ENCODE data around the gene RHBDD1.
"Not testable (repeated sequence)": the region's sequence is repeated elsewhere in the genome, so short reads cannot be mapped to it uniquely, and the experiment has no call there.

RHBDD1 gene

GRCh38 chr2:226825056-226825455, 10.8 kb upstream of the RHBDD1 start:
- no peak for DNase-seq (ENCODE audit: low read depth)
- no peak for TF ChIP-seq CTCF (conservative IDR thresholded peaks at IDR 0.05; ENCODE audit: control insufficient read depth, insufficient read depth, low read depth, low read length)
- no peak overlapping the region for H3K4me3 ChIP-seq (ENCODE audit: control insufficient read depth, low read depth, low read length)

- no peak overlapping the region for H3K4me3 ChIP-seq (ENCODE audit: control insufficient read depth, low read depth, low read length)
- no peak for TF ChIP-seq CTCF (conservative IDR thresholded peaks at IDR 0.05; ENCODE audit: control insufficient read depth, insufficient read depth, low read depth, low read length)
- DNase-seq (ENCODE audit: low read depth): peak; percentile 60
Observed at GRCh38 chr2:226828191-226828590, 7.7 kb upstream of the RHBDD1 start.

- no peak for DNase-seq (ENCODE audit: low read depth)
- no peak for TF ChIP-seq CTCF (conservative IDR thresholded peaks at IDR 0.05; ENCODE audit: control insufficient read depth, insufficient read depth, low read depth, low read length)
- no peak overlapping the region for H3K4me3 ChIP-seq (ENCODE audit: control insufficient read depth, low read depth, low read length)
Observed at GRCh38 chr2:226829721-226830631, 5.9 kb upstream of the RHBDD1 start.

- H3K4me3 ChIP-seq (ENCODE audit: control insufficient read depth, low read depth, low read length): no peak overlapping the region
- TF ChIP-seq CTCF (conservative IDR thresholded peaks at IDR 0.05; ENCODE audit: control insufficient read depth, insufficient read depth, low read depth, low read length): no peak
- peak; percentile 48 for DNase-seq (ENCODE audit: low read depth)
Observed at GRCh38 chr2:226831266-226831665, 4.6 kb upstream of the RHBDD1 start.

- H3K4me3 ChIP-seq (ENCODE audit: control insufficient read depth, low read depth, low read length): no peak overlapping the region
- TF ChIP-seq CTCF (conservative IDR thresholded peaks at IDR 0.05; ENCODE audit: control insufficient read depth, insufficient read depth, low read depth, low read length): no peak
- peak; percentile 50 for DNase-seq (ENCODE audit: low read depth)
Observed at GRCh38 chr2:226832061-226832460, 3.8 kb upstream of the RHBDD1 start.

GRCh38 chr2:226834880-226835279, 974 bp upstream of the RHBDD1 start:
- H3K4me3 ChIP-seq (ENCODE audit: control insufficient read depth, low read depth, low read length): peak overlapping the region; percentile 50
- not testable (repeated sequence) for DNase-seq (ENCODE audit: low read depth)

GRCh38 chr2:226835420-226835795, 446 bp upstream of the RHBDD1 start:
- TF ChIP-seq CTCF (conservative IDR thresholded peaks at IDR 0.05; ENCODE audit: control insufficient read depth, insufficient read depth, low read depth, low read length): no peak
- peak overlapping the region; percentile 50 for H3K4me3 ChIP-seq (ENCODE audit: control insufficient read depth, low read depth, low read length)
- DNase-seq (ENCODE audit: low read depth): peak; percentile 25
